ENCODE measurements around the gene WWOX.

- TF ChIP-seq CTCF (IDR thresholded peaks at IDR 0.05) (peak; percentile 59), EZH2 (IDR thresholded peaks at IDR 0.05; ENCODE audit: borderline replicate concordance, insufficient read depth, low read depth, low read length, poor library complexity, severe bottlenecking) (no peak)
Observed at GRCh38 chr16:78705694-78706093, 606.2 kb downstream of the WWOX start.
